Endothelial cell of hepatic sinusoid (primary cell): Measurements from ENCODE around the gene MRPL53.
"Not testable (repeated sequence)": the region's sequence is repeated elsewhere in the genome, so short reads cannot be mapped to it uniquely, and the experiment has no call there.

Experiments
- in situ Hi-C: cut with HindIII; loops from 2 replicates; pipeline ENCODE4 v1.10.0; 2017; ENCODE audit warnings: low sequenced_read_pairs

The MRPL53 gene

DNA sequence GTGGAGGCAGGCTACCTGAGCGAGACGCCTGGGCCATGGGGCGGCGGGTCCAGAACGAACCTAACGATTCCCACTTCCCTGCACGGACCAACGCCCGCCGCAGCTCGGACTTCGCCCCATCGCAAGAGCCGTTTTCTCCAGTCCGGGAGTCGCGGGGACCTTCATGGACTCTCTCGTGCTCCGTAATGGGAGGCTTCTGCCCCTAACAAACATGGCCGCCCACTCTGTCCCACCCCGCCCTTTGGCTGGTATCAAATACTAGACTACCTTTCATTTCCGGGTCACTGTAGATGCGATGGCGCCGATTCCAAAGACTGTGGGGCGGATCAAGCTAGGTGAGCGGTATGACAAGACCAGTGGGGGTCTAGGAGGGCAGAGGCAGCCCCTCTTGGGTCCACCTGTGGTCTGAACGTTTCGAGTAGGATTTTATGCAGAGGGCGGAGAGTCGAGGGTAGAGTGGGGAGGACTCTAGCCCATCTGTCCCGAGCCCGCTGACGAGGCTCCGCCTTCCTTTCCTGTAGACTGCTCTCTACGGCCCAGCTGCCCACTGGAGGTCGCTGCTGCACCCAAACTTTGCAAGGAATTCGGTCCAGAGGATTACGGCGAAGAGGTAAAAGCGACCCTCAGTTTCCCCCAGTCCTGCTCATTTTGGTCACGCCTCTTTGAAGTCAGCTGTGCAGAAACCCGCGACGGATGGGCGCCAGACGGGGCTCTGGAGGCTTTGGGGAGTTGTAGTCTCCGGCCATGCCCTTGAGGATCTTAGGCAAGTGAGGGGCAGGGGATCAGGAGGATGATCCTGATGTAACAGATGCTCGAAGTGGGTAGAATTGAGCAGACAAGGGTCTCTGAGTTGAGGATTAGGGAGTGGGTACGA, 10.6 kb upstream of the MRPL53 start, which contains the start of the genes CCDC142 and TTC31:
Gene CCDC142, minus strand, starts transcription at position 198 of the 874 bp plus-strand sequence. Its CDS starts 161 bp downstream, at position 37.
Gene TTC31, plus strand, starts transcription at position 281 of the 874 bp plus-strand sequence. Its CDS starts 15 bp downstream, at position 296.
- in situ Hi-C loops: no loop called here

DNA sequence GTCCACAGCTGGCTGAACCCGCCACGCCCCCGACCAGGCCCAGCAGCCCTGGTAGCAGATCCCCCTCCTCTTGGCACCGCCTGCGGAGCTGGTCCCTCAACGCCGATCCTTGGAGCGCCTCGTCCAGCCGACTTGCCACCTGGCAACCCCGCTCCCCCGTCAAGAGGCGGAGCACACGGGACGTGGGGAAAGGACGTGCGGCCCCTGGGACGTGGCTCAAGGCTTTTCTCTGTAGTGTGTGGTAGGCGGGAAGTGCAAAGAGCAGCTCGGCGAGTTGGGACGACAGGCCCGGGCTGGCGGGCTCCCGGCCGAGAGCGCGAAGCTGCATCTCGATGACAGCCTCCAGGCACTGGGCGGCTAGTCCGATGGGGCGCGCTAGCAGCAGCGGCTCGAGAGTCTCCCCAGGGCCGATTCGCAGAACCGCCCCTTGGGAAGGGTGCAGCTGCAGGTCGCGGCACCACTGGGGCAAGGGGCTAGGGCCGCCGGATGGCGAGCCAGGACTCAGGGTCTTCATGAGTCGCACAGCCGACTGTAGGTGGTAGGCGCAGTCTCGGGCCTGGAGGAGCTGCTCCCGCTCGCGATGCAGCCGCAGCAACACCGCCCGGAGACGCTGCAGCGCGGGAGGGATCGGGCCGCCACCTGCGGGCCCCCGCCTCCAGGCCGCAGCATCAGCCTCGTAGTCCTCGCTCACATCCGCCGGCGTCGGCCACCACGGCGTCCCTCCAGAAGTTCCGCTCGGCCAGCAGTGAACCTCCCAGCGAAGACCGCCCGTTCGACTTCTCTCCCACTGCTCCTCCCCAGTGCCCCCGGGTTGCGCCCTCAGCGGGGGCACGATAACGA, 9.7 kb upstream of the MRPL53 start:
- in situ Hi-C loops: no loop called here

DNA sequence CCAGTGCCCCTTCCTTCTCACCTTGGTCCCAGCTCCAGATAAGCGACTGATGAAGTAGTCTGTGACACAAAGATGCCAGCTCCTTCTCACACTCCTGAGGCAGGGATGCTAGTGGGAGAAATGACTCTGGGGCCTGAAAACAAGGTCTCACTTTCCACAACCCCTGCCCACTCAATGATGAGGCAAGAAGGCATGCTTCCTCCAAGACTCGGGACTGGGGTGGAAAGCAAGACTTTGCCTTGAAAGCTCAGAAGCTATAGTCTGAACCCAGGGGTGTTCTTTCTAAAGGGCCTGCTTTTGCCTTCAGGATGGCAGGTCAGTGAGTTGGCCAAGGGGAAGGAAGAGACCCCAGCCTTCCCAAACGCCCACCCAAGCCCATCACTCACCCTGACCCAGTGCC, 9.0 kb upstream of the MRPL53 start:
- in situ Hi-C loops: no loop called here

DNA sequence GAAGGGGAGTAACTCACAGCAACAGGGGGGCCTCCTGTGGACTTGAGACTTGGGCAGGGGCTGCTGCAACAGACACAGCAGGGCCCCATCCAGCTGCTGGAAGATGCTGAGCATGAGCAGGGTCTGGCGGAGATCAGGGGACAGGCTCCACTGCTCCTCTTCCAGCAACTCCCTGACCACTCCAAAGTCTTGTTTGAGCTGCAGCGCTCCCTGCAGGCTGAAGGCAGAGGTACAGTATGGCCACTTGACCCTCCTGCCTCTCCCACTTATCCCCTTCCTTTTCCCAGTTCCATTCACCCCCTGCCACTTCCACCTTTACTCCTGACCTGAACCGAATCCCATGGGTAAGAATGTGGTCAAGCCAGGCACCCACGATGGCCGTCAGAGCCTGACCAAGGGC, 2.4 kb upstream of the MRPL53 start:
- in situ Hi-C loops: no loop called here

DNA sequence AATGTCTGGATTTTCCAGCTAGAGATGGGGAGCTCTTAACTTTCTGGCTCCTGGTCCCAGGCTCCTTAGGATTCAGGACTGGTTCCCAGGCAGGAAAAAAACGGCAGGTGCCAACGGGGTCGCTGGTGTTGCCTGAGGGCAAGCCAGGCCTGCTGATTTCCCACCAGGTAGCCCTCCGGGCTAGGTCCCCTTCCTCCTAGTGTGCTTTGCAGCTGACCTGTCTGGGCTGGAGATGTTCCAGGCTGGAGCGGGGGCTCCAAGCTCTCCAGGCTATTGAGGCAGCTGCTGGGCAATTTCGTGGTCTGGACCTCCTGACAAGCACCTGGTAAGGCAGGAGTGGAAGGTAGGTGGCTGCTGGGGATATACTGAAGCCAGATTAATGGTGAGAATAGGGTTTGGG, 2.0 kb upstream of the MRPL53 start:
- in situ Hi-C loops: no loop called here

DNA sequence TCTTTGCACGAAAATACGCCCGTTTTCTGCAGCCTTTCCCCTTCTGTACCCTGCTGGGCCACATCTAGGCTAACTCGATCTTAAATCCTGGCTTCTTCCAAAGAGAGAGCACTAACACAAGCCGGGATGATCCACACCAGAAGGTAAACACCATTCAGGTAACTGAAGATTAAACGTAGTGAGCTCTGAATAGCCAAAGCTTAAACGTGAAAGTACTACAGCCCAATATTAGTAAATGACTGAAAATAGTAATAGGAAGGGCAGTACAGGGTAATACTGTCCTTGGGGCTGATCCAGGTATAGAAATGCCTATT, 422 bp upstream of the MRPL53 start:
- in situ Hi-C loops: no loop called here

DNA sequence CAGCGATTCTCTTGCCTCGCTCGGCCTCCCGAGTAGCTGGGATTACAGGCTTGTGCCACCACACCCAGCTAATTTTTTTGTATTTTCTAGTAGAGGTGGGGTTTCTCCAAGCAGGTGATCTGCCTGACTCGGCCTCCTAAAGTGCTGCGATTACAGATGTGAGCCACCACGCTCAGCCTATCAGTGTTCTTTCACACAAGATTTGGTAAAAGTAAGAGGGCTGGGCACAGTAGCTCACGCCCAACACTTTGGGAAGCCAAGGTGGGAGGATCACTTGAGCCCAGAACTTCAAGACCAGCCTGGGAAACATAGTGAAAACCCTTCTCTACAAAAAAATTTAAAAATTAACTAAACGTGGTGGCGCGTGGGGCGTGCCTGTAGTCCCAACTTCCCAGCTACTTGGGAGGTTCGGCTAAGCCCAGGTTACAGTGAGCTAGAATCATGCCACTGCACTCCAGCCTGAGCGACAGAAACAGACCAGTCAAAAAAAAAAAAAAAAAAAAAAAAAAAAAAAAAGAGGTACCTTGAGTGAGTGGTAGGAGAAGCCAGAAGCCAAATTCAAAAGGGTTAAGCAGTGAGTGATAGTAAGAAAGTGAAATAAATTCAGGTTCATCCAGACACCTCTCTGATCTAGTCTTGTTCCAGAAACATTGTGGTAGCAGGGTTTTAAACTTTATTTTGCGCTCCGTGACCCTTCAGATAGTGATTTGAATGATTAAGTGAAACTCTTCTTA, 981 bp downstream of the MRPL53 start:
- in situ Hi-C loops: no loop called here

DNA sequence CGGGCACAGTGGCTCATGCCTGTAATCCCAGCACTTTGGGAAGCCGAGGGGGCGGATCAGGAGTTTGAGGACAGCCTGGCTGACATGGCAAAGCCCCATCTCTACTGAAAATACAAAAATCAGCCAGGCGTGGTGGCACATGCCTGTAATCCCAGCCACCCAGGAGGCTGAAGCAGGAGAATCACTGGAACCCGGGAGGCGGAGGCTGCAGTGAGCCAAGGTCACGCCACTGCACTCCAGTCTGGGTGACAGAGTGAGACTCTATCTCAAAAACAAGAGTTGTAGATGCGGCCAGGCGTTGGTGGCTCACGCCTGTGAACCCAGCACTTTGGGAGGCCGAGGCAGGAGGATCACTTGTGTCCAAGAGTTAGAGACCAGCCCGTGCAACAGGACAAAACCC, 1.7 kb downstream of the MRPL53 start:
- in situ Hi-C loops: not testable (repeated sequence)

DNA sequence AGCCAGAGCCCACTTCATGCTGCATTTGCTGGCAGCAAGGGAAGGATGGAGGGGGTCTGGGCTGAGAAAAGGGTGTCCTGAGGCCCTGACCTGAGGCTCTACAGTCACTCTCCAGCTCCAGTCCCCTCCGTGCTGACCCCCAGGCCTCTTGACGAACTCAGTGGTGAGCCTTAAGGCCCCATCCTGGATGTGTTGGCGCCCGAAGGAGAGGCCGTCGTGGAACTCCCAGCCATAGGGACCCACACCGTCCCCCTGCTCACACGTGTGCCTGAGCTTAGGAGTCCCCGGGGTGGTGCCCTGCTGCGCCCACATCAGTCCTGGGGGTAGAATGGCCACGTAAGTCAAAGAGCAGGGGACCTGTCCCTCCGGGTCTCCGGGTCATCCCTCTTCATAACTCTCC, 8.1 kb downstream of the MRPL53 start:
- in situ Hi-C loops: no loop called here

DNA sequence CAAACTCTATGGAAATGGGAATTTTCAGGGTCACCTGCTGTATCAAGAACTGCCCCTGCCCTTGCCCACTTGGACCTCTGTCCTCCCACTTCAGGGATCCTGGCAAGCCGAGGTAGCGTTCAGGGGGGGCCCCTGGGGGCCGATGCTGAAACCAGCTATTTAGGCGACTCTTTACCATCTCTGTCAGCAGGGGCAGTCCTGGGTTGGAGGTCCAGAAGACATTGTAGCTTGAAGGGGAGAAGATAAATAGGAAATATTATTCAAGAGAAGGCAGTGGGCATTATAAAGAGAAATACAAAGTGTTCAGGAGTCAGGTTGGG, 9.7 kb downstream of the MRPL53 start:
- in situ Hi-C loops: no loop called here

DNA sequence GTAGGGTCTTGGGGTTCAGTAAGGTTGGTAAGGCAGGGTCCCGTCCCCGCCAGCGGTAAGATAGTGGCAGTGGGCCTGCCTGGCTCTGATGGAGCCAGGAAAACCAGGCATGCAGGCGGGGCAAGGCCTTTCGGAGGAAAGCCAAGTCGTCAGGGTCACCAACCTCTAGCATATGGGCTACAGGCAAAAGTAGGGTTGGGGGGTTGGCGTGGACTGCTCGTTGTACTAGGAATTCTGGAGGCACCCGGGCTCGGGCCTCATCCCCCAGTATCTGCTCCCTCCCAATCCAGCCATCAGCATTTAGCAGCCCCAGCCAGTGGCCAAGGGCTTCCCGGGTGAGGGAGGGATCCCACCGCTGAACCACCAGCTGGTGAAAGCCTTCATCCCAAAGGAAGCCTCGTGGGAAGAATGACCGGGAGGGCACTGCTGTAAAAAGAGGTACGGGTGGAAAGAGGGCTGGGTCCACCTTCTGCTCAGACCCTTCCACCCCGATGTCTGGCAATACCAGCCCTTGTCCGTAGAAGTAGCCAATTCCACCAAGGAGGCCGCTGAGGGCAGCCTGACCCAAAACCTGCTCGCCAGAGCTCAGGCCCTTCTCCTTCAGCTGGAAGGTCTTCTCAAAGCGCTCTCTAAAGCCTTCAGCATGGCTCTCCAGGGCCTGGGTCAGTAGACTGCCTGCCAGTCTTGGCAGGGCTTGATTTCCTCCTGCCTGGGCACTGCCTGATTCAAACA, 10.3 kb downstream of the MRPL53 start:
- in situ Hi-C loops: no loop called here

DNA sequence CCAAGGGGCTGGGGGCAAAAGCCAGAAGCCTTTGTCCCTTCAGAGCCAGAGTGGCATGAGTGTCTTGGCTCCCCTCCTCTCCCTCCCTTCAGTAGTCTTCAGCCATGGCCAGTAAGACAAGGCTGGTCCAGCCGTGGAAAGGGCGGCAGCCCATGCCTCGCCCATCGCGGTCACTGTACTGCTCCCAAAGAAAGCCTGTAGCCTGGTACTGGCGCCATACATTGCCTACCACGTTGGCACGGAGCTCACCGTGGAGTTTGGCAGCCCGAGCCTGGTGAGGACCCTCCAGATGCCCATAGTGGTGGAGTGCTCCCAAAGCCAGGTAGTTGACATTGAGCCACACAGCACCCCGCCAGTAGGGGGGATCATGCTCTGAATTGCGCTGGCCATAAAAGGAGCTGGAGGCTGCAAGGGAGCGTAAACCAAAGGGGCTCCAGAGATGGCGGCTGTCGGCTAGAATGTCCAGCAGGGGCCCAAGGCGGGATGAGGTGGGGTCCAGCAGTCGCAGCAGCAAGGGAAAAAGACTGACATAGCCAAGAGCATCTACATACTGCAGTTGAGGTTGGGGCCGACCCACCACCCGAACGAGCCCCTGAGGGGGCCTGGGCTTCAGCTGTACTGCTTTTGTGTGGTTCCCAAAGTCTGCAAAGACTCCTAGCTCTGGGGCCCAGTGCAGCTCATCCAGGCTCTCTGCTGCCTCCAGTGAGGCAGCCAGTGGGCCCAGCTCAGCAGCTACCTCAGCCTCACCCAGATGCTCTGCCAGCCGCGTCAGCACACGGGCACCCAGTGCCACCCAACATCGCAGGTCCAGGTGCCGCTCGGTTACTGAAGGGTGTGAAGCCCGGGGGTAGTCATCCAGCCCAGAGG, 11.1 kb downstream of the MRPL53 start:
- in situ Hi-C loops: no loop called here

DNA sequence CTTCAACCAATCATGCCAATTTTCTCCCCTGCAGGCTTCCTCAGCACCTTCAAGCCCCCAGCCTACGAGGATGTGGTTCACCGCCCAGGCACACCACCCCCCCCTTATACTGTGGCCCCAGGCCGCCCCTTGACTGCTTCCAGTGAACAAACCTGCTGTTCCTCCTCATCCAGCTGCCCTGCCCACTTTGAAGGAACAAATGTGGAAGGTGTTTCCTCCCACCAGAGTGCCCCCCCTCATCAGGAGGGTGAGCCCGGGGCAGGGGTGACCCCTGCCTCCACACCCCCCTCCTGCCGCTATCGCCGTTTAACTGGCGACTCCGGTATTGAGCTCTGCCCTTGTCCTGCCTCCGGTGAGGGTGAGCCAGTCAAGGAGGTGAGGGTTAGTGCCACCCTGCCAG, 12.3 kb downstream of the MRPL53 start:
- in situ Hi-C loops: not testable (repeated sequence)

DNA sequence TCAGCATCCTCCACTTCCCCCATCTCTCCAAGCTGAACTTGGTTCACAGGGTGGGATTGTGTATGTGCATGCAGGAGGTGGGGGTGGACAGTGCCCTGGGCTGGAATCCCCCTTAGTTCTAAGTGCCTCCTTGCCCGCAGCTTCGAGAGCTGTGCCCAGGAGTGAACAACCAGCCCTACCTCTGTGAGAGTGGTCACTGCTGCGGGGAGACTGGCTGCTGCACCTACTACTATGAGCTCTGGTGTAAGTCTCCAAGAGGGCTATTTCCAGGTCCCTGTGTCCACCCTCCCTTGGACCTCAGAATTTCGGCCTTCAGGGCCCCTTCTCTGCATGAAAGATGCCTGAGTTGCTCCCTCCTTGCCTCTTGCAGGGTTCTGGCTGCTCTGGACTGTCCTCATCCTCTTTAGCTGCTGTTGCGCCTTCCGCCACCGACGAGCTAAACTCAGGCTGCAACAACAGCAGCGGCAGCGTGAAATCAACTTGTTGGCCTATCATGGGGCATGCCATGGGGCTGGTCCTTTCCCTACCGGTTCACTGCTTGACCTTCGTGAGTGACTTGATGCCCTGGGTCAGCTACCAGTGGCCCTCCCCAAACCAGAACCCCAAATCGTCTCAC, 12.9 kb downstream of the MRPL53 start:
- in situ Hi-C loops: not testable (repeated sequence)

DNA sequence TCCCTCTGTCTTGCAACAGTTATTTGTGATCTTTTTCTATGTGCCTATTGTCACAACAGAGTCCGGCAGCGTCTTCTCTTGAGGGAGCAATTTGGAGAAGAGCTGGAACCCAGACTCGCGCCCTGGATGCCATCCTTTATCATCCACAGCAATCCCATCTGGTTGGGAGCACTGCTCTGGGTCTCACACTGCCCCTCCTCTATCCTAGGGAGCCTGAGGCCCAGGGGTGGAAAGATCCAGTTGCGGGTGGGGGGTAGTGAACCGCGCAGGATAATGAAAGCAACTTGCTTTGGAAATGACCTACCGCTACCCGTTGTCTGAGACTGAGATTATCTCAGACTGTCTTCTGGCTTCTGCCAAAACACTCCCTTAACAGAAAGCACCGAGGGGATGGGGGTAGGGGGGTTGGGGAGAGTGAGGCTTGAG, 13.5 kb downstream of the MRPL53 start:
- in situ Hi-C loops: no loop called here

DNA sequence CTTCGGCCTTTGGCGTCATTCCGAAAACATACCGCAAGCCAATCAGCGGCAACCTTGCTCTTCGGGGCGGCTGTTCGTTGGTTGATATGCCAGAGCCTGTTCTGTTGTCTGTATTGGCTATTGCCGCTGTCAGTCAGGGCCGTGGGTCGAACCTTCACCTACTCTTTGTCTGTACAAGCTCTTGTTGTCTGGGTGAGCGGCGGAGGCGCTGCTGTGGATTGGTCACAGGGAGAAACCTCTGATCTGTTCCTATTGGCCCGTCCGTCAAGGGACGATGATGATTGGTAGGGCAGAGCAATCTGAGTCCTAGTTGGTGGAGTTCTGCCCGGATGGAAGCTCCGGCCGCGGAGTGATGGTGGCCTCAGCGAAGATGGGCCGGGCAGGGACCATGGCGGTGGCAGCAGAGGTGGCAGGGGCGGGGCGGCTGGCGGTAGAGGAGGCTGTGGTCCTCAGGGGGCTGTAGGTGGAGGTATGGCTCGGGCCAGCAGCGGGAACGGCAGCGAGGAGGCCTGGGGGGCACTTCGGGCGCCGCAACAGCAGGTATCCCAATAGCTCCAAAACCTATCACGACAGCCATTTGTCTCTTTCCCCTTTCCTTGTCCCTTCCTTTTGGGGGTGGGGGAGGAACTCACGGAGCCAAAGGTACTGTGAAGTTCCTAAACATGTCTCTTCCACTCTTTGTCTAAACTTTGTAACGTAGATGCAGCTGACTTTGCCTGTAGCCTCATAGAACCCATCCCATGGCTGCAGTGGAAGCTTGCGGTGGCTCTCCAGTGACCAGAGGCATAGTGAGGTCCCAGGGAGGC, 14.1 kb downstream of the MRPL53 start, which contains the start of gene WBP1:
Gene WBP1, plus strand, starts transcription at position 307 of the 806 bp plus-strand sequence. Its CDS starts 165 bp downstream, at position 472.
- in situ Hi-C loops: no loop called here

DNA sequence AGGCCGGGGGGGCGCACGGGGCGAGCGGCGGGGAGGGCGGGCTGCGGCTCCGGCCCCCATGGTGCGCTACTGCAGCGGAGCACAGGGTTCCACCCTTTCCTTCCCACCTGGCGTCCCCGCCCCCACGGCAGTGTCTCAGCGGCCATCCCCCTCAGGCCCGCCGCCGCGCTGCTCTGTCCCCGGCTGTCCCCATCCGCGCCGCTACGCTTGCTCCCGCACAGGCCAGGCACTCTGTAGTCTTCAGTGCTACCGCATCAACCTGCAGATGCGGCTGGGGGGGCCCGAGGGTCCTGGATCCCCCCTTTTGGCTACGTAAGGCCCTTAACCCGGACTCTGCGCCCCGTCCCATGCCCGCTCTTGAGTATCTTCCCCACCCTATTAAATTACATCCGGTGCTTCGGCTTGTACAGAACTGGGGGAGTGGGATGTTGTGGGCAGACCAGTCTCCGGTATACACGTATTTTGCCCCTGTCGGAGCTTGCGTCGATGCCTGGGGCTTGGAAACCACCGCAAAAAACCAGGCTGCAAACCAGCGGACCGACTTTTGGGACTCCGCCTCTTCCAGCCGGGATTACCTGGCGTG, 14.8 kb downstream of the MRPL53 start:
- in situ Hi-C loops: no loop called here

DNA sequence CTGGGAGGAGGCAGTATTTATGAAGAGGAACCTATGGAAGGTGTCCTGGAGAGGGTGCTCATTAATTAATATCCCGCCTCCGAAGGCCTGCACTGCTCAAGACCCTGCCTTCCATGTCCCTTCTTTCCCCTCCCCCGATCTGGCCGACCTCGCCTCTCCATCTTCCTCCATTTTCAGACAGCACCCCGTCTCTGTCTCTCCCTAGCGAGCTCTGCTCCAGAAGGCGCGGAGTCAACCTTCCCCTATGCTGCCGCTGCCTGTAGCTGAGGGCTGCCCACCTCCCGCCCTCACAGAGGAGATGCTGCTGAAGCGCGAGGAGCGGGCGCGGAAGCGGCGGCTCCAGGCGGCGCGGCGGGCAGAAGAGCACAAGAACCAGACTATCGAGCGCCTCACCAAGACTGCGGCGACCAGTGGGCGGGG, 15.3 kb downstream of the MRPL53 start:
- in situ Hi-C loops: no loop called here
